D721Med (cell line): Measurements from ENCODE around the gene EID3.

ENCODE experiments used
- DNase-seq: peaks from one replicate; pipeline ENCODE4 v3.0.0; 2011; ENCODE audit warnings: low spot score; ENCODE audit not compliant: insufficient read length
- FAIRE-seq: peaks from 2 replicates; lab custom pipeline; 2011; peaks lifted over from hg19 to GRCh38; lab: Jason Lieb, UNC
- CTCF ChIP-seq: IDR thresholded peaks from 2 replicates; pipeline ENCODE4 v1.5.1; 2012; ENCODE audit warnings: mild to moderate bottlenecking, control low read depth; ENCODE audit not compliant: insufficient read depth; ENCODE audit errors: missing control alignments

EID3 gene

DNA sequence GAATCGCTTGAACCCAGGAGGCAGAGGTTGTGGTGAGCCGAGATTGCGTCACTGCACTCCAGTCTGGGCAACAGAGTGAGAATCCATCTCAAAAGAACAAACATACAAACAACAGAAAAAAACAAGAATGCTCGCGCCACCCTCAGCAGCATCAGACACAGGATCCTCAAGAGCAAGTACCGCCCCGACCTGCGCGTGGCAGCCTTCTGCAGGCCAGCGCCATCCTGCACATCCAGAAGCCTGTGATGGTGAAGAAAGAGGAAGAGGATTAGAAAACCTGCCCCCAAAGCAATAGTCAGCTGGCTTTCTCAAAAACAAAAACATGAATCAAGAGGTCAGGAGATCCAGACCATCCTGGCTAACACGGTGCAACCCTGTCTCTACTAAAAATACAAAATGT is 30.0 kb upstream of the EID3 start:
- no peak for DNase-seq
- no peak for TF ChIP-seq CTCF
- no peak for FAIRE-seq

- FAIRE-seq (no peak), DNase-seq (no peak)
- TF ChIP-seq CTCF: no peak
These were observed 28.7 kb upstream of the EID3 start for GRCh38 chr12:104274811-104275210.

DNA sequence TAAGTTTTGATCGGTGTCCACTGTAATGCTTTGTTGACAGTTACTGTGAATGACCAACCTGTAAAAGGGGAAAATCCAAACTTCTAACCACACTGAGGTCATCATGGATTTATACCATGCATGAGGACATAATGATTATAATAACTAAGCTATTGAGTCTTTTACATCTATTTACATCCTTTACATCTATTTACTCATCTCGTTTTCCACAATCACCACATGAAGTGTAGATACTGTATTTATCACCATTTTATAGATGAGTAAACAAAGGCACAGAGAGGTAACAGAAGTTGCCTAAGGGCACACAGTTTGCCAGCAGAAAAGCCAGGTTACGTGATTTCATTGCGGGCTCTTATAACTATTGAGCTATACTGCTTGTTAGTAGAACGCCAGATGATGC is 27.9 kb upstream of the EID3 start:
- no peak for DNase-seq
- no peak for FAIRE-seq
- no peak for TF ChIP-seq CTCF

- TF ChIP-seq CTCF: no peak
- no peak for FAIRE-seq
- DNase-seq: no peak
These were observed 27.0 kb upstream of the EID3 start for GRCh38 chr12:104276273-104277131.

DNA sequence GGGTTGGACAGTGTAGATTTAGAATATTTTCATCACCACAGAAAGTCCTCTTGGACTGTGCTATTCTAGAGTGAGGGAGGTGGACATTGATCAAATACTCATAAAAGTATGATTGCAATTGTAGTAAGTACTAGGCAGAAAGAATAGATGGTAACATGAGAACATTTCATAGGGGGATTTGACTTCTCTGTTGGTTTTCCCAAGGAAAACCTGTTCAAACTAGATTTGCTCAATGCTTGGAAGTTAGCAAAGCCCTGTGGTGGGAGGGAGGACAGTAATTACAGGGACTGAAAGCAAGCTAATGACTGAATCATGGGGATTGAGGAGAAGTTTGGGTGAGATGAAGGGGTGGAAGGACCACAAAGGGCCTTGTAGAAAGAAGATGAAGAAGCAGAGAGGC is 24.4 kb upstream of the EID3 start:
- DNase-seq: no peak
- no peak for FAIRE-seq
- no peak for TF ChIP-seq CTCF

DNA sequence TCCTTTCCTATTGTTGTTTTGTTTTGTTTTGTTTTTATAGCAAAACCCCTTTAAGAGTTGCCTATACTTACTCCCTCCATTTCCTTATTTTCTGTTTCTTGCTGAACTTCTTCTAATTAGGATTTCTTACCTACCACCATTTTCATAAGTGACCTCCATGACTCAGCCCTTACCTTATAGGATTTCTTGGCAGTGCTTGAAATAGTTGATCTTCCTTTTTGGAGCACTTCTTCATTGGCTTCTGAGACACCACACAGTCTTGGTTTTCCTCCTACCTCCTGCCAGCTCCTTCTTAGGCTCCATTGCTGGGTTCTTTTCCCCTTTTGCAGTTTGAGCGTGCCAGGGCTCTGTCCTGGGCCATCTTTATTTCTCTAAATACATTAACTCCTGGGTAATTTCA is 23.4 kb upstream of the EID3 start:
- DNase-seq (no peak), FAIRE-seq (no peak)
- TF ChIP-seq CTCF: no peak
